ENCODE measurements around the gene GSTM3.
"Not testable (repeated sequence)": the region's sequence is repeated elsewhere in the genome, so short reads cannot be mapped to it uniquely, and the experiment has no call there.

GSTM3 gene

GRCh38 chr1:109697066-109697465 lies 43.8 kb downstream of the GSTM3 start:
- no peak overlapping the region for H3K4me3 ChIP-seq (ENCODE audit: control insufficient read depth, low read depth, low read length)
- DNase-seq (ENCODE audit: low read depth): no peak
- TF ChIP-seq, protein P1, sequence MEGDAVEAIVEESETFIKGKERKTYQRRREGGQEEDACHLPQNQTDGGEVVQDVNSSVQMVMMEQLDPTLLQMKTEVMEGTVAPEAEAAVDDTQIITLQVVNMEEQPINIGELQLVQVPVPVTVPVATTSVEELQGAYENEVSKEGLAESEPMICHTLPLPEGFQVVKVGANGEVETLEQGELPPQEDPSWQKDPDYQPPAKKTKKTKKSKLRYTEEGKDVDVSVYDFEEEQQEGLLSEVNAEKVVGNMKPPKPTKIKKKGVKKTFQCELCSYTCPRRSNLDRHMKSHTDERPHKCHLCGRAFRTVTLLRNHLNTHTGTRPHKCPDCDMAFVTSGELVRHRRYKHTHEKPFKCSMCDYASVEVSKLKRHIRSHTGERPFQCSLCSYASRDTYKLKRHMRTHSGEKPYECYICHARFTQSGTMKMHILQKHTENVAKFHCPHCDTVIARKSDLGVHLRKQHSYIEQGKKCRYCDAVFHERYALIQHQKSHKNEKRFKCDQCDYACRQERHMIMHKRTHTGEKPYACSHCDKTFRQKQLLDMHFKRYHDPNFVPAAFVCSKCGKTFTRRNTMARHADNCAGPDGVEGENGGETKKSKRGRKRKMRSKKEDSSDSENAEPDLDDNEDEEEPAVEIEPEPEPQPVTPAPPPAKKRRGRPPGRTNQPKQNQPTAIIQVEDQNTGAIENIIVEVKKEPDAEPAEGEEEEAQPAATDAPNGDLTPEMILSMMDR (IDR thresholded peaks at IDR 0.05; ENCODE audit: control insufficient read depth, insufficient read depth, low read depth, low read length, missing control alignments): no peak

- not testable (repeated sequence) for H3K4me3 ChIP-seq (ENCODE audit: control insufficient read depth, low read depth, low read length); DNase-seq (ENCODE audit: low read depth)
Observed at GRCh38 chr1:109695138-109695537, 45.7 kb downstream of the GSTM3 start.

DNA sequence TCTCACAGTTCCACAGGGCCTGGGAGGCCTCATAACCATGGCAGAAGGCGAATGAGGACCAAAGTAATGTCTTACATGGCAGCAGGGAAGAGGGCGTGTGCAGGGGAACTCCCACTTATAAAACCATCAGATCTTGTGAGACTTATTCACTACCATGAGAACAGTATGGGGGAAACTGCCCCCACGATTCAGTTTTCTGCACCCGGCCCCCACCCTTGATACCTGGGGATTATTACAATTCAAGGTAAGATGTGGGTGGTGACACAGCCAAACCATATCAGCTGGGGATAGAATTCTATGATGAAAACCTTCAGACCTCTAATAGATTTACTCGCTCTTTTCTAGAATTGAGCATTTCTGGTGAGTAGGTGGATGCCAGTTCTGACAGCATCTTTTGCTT lies 46.4 kb downstream of the GSTM3 start:
- not testable (repeated sequence) for DNase-seq (ENCODE audit: low read depth); H3K4me3 ChIP-seq (ENCODE audit: control insufficient read depth, low read depth, low read length)

- DNase-seq (ENCODE audit: low read depth): no peak
- TF ChIP-seq, protein P1 (IDR thresholded peaks at IDR 0.05; ENCODE audit: control insufficient read depth, insufficient read depth, low read depth, low read length, missing control alignments): no peak
- no peak overlapping the region for H3K4me3 ChIP-seq (ENCODE audit: control insufficient read depth, low read depth, low read length)
Observed at GRCh38 chr1:109691759-109692158, 49.1 kb downstream of the GSTM3 start.

- H3K4me3 ChIP-seq (ENCODE audit: control insufficient read depth, low read depth, low read length): no peak overlapping the region
- TF ChIP-seq, protein P1 (IDR thresholded peaks at IDR 0.05; ENCODE audit: control insufficient read depth, insufficient read depth, low read depth, low read length, missing control alignments): no peak
- DNase-seq (ENCODE audit: low read depth): no peak
Observed at GRCh38 chr1:109689844-109690405, 50.9 kb downstream of the GSTM3 start.

- H3K4me3 ChIP-seq (ENCODE audit: control insufficient read depth, low read depth, low read length): peak within 1 kb of the TSS; percentile 64
- peak; percentile 21 for DNase-seq (ENCODE audit: low read depth)
- TF ChIP-seq, protein P1 (IDR thresholded peaks at IDR 0.05; ENCODE audit: control insufficient read depth, insufficient read depth, low read depth, low read length, missing control alignments): peak; percentile 43
Observed at GRCh38 chr1:109687641-109688499, 53.0 kb downstream of the GSTM3 start, which contains the start of gene GSTM1. Gene GSTM1 (plus strand): TSS chr1:109687817. CDS start chr1:109687874, 57 bp downstream.

DNA sequence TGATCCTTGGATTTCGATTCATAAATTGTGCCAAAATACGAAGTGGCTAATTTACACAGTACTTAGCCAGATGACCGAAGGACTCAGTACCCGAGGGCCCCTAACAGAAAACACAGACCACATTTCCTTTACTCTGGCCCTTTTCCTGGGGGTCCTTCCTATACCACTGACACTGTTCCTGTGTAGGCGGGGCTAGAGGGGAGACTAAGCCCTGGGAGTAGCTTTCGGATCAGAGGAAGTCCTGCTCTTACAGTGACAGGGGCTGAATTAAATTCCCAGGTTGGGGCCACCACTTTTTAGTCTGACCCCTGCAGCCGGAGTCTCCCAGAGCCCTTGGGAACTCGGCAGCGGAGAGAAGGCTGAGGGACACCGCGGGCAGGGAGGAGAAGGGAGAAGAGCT lies 53.7 kb downstream of the GSTM3 start:
- peak overlapping the region; percentile 64 for H3K4me3 ChIP-seq (ENCODE audit: control insufficient read depth, low read depth, low read length)
- not testable (repeated sequence) for DNase-seq (ENCODE audit: low read depth)

- H3K4me3 ChIP-seq (ENCODE audit: control insufficient read depth, low read depth, low read length); DNase-seq (ENCODE audit: low read depth): not testable (repeated sequence)
Observed at GRCh38 chr1:109685890-109686289, 54.9 kb downstream of the GSTM3 start.

DNA sequence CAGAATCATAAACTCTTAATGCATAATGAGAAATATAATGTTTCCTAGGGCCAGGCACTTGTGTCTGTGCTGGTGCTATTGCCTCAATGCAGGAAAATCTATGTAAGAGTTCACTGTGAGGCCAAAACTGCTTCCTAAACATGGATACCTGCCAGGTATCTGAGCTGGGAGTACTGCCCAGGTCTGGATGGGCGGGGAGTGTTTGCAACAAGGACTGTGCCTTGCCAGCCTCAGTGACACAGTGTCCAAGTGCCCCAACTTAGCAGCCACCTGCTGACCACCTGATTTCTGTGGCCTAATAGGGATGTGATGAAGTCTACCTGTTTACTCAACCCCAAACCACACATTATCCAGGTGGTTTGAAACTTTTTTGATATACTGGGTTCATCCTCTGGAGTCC lies 55.4 kb downstream of the GSTM3 start:
- DNase-seq (ENCODE audit: low read depth): not testable (repeated sequence)

GRCh38 chr1:109684777-109685176 lies 56.1 kb downstream of the GSTM3 start:
- DNase-seq (ENCODE audit: low read depth); H3K4me3 ChIP-seq (ENCODE audit: control insufficient read depth, low read depth, low read length): not testable (repeated sequence)

More for the DNA sequence above, 55.4 kb downstream of the GSTM3 start:
- not testable (repeated sequence) for H3K4me3 ChIP-seq (ENCODE audit: control insufficient read depth, low read depth, low read length)
